HG03575 (cell line): ENCODE measurements around the gene ZNF836.

Source experiments
- ATAC-seq: cut with Tn5 transposase; IDR thresholded peaks from one replicate; pipeline ENCODE4 v1.9.1; 2021; ENCODE audit not compliant: unreplicated experiment, insufficient number of reproducible peaks, low FRiP score; ENCODE audit errors: extremely low read depth

Gene ZNF836

DNA sequence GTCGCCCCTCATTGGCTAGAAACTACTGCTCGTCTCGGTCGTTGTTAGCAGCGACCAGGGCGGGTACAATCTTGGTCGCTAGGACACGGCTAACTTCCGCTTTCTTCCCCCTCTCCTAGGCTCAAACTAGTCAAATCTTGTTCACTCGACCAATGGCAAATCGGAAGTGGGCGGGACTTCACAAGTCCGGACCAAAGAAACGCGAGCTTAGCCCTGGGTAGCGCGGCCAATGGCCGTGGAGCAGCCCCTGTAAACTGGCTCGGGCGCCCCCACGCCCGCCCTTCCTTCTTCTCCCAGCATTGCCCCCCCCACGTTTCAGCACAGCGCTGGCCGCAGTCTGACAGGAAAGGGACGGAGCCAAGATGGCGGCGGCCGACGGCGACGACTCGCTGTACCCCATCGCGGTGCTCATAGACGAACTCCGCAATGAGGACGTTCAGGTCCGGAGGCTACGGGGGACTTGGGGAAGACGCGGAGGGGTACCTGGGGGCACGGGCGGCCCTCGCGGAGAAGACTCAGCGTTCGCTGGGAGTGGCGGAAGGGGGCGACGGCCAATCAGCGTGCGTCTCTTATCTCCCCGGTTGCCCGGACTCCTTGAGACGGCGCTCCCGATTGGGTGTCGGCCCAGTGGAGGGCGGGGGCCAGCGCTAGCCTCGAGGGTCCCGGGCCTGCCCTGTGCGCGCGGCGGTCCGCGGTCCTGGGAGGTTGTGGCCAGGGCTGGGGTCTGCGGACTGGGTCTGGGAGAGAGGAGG, 18.5 kb upstream of the ZNF836 start, which contains the start of gene PPP2R1A:
PPP2R1A (plus strand) TSS at position 318 of the 752 bp plus-strand sequence; CDS start at position 363, 45 bp downstream.
- ATAC-seq, result peak; percentile 84

DNA sequence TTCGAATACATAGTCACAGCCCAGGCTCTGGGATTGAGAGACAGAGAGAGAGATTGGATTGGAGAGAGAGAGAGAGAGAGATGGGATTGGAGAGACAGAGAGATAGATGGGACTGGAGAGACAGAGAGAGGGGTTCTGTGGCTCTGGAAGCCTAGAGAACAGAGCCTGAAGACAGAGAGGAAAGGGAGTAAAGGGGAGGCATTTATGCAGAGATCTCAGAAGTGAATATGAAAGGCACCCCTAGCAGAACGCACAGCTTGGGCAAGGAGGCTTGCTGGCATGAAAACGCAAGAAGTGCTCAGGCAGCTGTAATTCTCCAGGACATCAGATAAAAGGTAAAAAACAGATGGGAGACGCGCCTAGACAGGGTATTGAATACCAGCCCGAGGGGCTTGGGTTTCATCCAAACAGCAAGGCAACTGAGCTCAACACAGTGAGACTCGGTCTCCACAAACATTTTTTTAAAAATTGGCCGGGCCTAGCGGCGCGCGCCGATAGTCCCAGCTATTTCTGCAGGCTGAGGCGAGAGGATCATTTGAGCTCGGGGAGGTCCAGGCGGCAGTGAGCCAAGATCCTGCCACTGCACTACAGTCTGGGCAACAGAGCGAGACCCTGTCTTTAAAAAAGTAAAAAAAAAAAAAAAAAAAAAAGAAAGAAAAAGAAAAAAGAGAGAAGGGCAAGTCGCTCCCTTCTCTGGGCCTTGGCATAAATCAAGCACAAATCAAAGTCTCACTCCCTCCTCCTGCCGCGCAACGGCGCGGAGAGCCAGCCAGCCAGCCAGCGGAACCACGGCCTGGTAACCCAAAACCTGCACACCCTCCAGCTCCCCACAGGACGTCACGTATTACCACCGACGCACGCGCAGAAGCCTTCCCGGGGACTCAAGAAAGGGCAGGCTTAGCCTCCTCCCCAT, 17.7 kb upstream of the ZNF836 start:
- peak; percentile 7 for ATAC-seq

DNA sequence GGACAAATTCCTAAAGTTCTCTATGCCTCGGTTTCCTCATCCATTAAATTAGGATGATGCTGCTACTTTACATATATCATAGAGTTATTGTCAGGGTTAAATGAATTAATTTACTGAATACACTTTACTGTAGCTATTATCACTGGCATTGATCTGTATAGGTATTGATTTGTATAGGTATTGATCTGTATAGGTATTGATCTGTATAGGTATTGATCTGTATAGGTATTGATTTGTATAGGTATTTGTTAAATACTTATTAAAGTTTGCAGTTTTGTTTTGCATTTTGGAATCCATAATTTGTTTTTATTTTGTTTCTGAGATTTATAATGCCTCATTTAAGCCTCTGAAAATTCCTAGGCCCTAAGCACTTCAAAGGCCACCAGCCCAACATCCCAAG, 16.0 kb upstream of the ZNF836 start:
- ATAC-seq, result no peak

- no peak for ATAC-seq
Observed at GRCh38 chr19:52176574-52176973, 5.2 kb upstream of the ZNF836 start.

DNA sequence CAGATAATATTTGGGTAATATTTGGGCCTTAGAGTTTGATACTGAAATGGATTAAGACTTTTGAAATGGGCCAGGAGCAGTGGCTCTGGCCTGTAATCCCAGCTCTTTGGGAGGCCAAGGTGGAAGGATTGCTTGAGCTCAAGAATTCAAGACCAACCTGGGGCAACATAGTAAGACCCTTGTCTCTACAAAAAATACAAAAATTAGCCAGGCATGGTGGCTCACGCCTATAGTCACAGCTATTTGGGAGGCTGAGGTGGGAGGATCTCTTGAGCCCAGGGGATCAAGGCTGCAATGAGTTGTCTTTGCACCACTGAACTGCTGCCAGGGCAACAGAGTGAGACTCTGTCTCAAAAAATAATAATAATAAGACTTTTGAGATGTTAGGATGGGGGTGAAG, 926 bp upstream of the ZNF836 start:
- no peak for ATAC-seq

DNA sequence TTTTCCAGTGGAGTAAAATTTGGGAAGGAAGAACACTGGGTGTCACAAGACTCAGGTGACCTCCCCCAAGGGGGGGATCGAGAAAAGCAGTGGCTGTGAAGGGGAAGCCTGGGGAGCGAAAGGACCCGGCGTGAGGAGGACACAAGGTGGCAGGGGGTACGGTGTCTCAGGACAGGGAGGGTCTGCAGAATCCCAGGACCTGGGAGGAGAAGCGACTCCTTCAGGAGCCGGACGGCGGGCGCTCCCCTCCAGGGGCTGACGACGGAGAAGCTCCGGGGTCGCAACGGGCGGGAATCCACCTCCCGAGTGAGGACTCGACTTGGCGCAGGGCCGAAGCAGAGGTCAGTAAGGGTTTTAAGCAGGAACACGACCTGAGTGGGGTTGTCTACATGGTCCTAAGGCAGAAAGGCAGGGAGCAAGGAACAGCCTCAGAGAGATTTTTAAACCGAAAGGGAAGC, 529 bp downstream of the ZNF836 start:
- ATAC-seq, result no peak

- no peak for ATAC-seq
Observed at GRCh38 chr19:52170304-52170703, 1.1 kb downstream of the ZNF836 start.

DNA sequence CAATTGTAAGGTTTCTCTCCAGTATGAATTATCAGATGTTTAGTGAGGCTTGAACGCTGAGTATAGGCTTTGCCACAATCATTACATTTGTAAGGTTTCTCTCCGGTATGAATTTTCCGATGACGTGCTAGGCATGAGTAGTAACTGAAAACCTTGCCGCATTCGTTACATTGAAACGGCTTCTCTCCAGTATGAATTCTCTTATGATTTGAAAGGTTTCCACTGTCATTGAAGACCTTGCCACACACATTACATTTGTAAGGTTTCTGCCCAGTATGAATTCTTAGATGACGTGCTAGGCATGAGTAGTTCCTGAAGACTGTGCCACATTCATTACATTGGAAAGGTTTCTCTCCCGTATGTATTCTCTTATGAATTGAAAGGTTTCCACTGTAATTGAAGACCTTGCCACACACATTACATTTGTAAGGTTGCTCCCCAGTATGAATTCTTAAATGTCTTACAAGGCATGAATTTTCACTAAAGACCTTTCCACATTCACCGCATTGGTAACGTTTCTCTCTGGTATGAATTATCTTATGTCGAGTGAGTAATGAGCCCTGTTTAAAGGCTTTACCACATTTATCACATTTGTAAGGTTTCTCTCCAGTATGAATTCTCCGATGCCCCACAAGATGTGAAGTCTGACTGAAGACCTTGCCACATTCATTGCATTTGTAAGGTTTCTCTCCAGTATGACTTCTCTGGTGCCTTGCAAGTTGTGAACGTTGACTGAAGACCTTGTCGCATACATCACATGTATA, 15.6 kb downstream of the ZNF836 start:
- ATAC-seq, result no peak

DNA sequence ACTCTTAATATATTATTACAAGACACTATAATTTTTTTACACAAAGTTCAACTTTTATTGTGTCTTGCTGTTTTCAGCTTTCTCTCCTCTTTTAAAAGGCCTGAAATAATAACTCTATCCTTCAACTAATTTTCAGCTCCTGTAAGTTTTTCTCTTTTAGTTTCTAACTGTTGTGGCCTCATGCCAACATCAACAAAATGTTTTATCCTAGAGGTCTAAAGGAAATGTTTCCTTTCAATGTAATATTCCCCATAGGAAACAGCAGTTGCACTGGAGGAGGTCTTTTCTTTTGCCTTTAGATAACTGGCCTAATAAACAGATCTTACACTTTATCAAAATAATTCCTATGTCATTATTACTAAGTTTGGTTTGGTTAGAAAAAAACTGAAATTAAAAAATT, 23.2 kb downstream of the ZNF836 start:
- no peak for ATAC-seq

DNA sequence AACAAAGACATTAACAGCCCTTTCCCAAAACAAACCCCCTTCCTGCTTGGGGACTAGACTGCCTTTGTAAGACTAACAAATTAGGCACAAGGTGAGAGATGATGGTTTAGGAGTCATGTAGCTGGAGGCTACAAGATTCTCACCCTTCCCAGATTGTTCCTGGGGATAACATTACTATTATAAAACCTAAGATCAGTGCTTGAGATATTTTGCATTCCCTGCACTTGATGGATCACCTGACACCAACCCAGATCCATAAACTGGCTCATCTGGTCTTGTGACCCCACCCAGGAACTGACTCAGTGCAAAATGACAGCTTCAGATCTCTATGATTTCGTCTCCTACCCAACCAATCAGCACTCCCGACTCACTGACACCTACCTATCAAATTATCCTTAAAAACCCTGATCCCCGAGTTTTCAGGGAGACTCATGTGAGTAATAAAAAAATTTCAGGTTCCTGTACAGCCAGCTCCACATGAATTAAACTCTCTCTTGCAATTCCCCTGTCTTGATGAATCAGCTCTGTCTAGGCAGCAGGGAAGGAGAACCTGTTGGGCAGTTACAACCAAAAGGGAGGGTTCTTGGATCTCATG, 29.3 kb downstream of the ZNF836 start:
- no peak for ATAC-seq

DNA sequence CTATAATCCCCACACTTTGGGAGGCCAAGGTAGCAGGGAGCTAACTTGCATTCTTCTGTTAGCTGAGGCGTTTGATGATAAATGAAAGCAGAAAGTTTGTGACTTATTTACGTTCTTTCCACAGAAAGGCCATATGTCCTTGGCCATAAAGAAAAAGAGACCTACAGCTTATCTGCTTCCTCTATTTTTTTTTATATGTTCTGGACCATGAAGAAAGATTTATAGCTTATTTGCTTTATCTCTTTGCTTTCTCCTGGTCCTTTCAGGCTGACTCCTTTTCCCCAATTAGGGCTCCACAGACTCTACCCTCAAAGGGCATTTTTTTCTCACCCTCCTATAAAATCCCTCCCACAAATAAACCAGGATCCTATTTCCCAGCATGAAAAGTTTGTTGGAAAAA, 30.2 kb downstream of the ZNF836 start:
- no peak for ATAC-seq

GRCh38 chr19:52140032-52140710, 31.2 kb downstream of the ZNF836 start:
- ATAC-seq, result no peak

DNA sequence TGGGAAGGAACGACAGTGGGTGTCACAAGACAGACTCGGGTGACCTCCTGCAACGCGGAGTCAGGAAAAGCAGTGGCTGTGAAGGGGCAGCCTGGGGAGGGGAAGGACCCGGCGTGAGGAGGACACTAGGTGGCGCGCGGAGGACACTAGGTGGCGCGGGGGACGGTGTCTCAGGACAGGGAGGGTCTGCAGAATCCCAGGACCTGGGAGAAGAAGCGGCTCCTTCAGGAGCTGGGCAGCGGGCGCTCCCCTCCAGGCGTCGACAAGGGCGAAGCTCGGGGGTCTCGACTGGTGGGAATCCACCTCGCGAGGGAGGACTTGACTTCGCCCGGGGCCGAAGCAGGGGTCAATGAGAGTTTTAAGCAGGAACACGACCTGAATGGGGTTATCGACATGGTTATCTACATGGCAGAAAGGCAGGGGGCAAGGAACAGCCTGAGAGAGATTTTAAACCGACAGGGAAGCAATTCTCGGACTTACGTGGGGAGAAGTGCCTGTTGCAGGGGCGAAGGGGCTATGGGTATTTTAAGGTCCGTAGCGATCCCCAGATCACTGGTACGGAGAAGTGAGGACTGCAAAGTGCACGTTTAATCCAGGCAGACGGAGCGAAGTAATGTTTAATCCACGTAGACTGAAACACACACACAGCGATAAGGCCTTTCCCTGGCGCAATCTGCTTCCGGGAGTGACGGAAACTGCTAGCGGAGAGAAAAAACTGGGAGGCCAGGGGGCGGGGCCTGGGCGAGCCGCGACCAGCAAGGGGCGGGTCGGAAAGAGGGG, 32.0 kb downstream of the ZNF836 start, which contains the start of gene ZNF616:
ZNF616 (minus strand) TSS at position 687 of the 780 bp plus-strand sequence. CDS start 9,426 bp downstream, outside the sequence.
- ATAC-seq, result no peak

GRCh38 chr19:52138983-52139251, 32.5 kb downstream of the ZNF836 start:
- ATAC-seq, result no peak

GRCh38 chr19:52138278-52138982, 33.0 kb downstream of the ZNF836 start:
- no peak for ATAC-seq

- no peak for ATAC-seq
Observed at GRCh38 chr19:52120286-52120685, 51.1 kb downstream of the ZNF836 start.

DNA sequence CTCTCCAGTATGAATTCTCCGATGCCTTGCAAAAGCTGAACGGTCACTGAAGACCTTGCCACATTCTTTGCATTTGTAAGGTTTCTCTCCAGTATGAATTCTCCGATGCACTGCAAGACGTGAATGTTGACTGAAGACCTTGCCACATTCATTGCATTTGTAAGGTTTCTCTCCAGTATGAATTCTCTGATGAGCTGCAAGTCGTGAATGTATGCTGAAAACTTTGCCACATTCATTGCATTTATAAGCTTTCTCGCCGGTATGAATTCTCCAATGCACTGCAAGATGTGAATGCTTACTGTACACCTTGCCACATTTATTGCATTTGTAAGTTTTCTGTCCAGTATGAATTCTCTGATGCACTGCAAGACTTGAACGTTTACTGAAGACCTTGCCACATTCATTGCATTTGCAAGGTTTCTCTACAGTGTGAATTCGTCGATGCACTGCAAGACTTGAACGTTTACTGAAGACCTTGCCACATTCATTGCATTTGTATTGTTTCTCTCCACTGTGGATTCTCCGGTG, 55.8 kb downstream of the ZNF836 start:
- ATAC-seq, result no peak
